Measurements from ENCODE around the gene HDAC5. TPM values are rescaled to one million over a fixed set of nuclear protein-coding genes. Genes with fewer than 3 reads are reported as not detected.

HDAC5 gene
- total and polyA plus RNA-seq, 8 donors, result 13.3 to 311 (median 19.1) TPM

GRCh38 chr17:44095388-44095646, 28.1 kb downstream of the HDAC5 start:
- H3K27ac ChIP-seq, result peak overlapping the region in 4 of 5 donors; percentile 76 to 89 (median 82)
- peak overlapping the region in 2 of 4 donors; percentile 4 to 14 for H3K4me3 ChIP-seq
- H3K9me3 ChIP-seq, result no peaks in the 10 kb centered on the region
- DNase-seq, result no peak
- no peaks in the 10 kb centered on the region for H3K27me3 ChIP-seq
- peaks cover 28 to 47% (median 39%) of the 10 kb centered on the region in 4 donors for H3K36me3 ChIP-seq
- 13 to 35% (median 25%) methylated on average over 2 of the region's 2 CpGs for whole genome bisulfite sequencing, 5 donors
- peaks cover 29 to 49% (median 40%) of the 10 kb centered on the region in 4 donors for H3K4me1 ChIP-seq
- no peak for TF ChIP-seq POLR2AphosphoS5 (IDR thresholded peaks at IDR 0.05)
- no peak for TF ChIP-seq EP300 (IDR thresholded peaks at IDR 0.05)
- TF ChIP-seq CTCF (IDR thresholded peaks at IDR 0.05), result no peak
- no peak for TF ChIP-seq POLR2A (IDR thresholded peaks at IDR 0.05)
- intact Hi-C loops (cut with DNase I; ENCODE audit: low total_unique reads), result no loop called here

GRCh38 chr17:44094701-44095387, 28.6 kb downstream of the HDAC5 start:
- no peak for TF ChIP-seq POLR2AphosphoS5 (IDR thresholded peaks at IDR 0.05)
- TF ChIP-seq CTCF (IDR thresholded peaks at IDR 0.05), result no peak
- no peak for TF ChIP-seq EP300 (IDR thresholded peaks at IDR 0.05)
- TF ChIP-seq POLR2A (IDR thresholded peaks at IDR 0.05), result no peak
- no peaks in the 10 kb centered on the region for H3K27me3 ChIP-seq
- H3K9me3 ChIP-seq, result no peaks in the 10 kb centered on the region
- no peak for DNase-seq
- no peak overlapping the region for H3K4me3 ChIP-seq
- peak overlapping the region in 4 of 5 donors; percentile 76 to 89 (median 82) for H3K27ac ChIP-seq
- intact Hi-C loops (cut with DNase I; ENCODE audit: low total_unique reads), result no loop called here
- H3K4me1 ChIP-seq, result peaks cover 29 to 49% (median 40%) of the 10 kb centered on the region in 4 donors
- H3K36me3 ChIP-seq, result peaks cover 28 to 47% (median 41%) of the 10 kb centered on the region in 4 donors
- WGBS, 5 donors, result 84 to 89% (median 87%) methylated on average over 8 of the region's 8 CpGs

- Histone ChIP-seq H3K27me3 (no peaks in the 10 kb centered on the region), H3K36me3 (peaks cover 38 to 53% (median 51%) of the 10 kb centered on the region in 4 donors), H3K4me3 (no peak overlapping the region), H3K27ac (no peak overlapping the region), H3K4me1 (peaks cover 29 to 41% (median 37%) of the 10 kb centered on the region in 4 donors), H3K9me3 (no peaks in the 10 kb centered on the region)
- intact Hi-C loops (cut with DNase I; ENCODE audit: low total_unique reads), result no loop called here
- TF ChIP-seq EP300 (IDR thresholded peaks at IDR 0.05), result no peak
- TF ChIP-seq POLR2A (IDR thresholded peaks at IDR 0.05), result no peak
- TF ChIP-seq POLR2AphosphoS5 (IDR thresholded peaks at IDR 0.05), result no peak
- TF ChIP-seq CTCF (IDR thresholded peaks at IDR 0.05), result no peak
- DNase-seq, result no peak
- WGBS, 5 donors, result 88 to 94% (median 91%) methylated on average over 10 to 21 of the region's 21 CpGs
Measured at GRCh38 chr17:44093231-44093900, 30.1 kb downstream of the HDAC5 start.

GRCh38 chr17:44092051-44092450, 31.4 kb downstream of the HDAC5 start:
- no peak for TF ChIP-seq CTCF (IDR thresholded peaks at IDR 0.05)
- TF ChIP-seq POLR2A (IDR thresholded peaks at IDR 0.05), result no peak
- no peak for TF ChIP-seq POLR2AphosphoS5 (IDR thresholded peaks at IDR 0.05)
- TF ChIP-seq EP300 (IDR thresholded peaks at IDR 0.05), result no peak
- intact Hi-C loops (cut with DNase I; ENCODE audit: low total_unique reads), result no loop called here
- H3K4me3 ChIP-seq, result no peak overlapping the region
- H3K36me3 ChIP-seq, result peaks cover 47 to 66% (median 64%) of the 10 kb centered on the region in 4 donors
- H3K27ac ChIP-seq, result no peak overlapping the region
- no peaks in the 10 kb centered on the region for H3K27me3 ChIP-seq
- no peak for DNase-seq
- WGBS, 5 donors, result 82 to 98% (median 95%) methylated on average over 8 to 11 of the region's 11 CpGs
- H3K4me1 ChIP-seq, result peaks cover 20 to 37% (median 27%) of the 10 kb centered on the region in 4 donors
- no peaks in the 10 kb centered on the region for H3K9me3 ChIP-seq
